ENCODE data around the gene PACS2.

DNA sequence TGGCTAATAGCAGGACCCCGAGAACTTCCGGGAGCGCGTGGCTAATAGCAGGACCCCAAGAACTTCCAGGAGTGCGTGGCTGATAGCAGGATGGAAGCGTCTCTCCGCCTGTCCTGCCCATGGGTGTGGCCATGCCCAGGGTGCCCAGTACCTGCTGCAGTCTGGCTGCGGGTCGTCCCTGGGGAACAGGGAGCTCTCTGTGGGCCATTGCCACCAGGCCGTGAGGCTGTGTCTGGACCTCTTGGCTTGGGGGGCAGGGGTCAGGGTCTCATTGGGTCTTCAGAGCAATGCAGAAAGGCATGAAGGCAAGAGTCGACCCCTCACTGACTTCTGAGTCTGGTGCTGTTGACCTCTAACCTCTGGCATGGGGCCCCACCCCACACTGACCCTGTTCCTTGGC, 35.4 kb downstream of the PACS2 start:
- TF ChIP-seq, protein P1, sequence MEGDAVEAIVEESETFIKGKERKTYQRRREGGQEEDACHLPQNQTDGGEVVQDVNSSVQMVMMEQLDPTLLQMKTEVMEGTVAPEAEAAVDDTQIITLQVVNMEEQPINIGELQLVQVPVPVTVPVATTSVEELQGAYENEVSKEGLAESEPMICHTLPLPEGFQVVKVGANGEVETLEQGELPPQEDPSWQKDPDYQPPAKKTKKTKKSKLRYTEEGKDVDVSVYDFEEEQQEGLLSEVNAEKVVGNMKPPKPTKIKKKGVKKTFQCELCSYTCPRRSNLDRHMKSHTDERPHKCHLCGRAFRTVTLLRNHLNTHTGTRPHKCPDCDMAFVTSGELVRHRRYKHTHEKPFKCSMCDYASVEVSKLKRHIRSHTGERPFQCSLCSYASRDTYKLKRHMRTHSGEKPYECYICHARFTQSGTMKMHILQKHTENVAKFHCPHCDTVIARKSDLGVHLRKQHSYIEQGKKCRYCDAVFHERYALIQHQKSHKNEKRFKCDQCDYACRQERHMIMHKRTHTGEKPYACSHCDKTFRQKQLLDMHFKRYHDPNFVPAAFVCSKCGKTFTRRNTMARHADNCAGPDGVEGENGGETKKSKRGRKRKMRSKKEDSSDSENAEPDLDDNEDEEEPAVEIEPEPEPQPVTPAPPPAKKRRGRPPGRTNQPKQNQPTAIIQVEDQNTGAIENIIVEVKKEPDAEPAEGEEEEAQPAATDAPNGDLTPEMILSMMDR (conservative IDR thresholded peaks at IDR 0.05 in 1 of 2, IDR thresholded peaks at IDR 0.05 in 1 of 2; ENCODE audit: extremely low read depth in 1 of 2, insufficient read depth in 1 of 2, low read depth in 1 of 2, low read length in 2 of 2): no peak
- TF ChIP-seq EZH2 (IDR thresholded peaks at IDR 0.05; ENCODE audit: borderline replicate concordance, low read length): no peak
